Thoracic aorta (tissue), 2 donors: Measurements from ENCODE around the gene IRF5. TPM values are rescaled to one million over a fixed set of nuclear protein-coding genes. Genes with fewer than 3 reads are reported as not detected.
A peak's percentile ranks its signal among the peaks of the same experiment; 100 is the strongest.

Experiments used
- ATAC-seq: fragments of 150-250 bp; one replicate; pipeline ENCODE4 v1.8.0; 2017; ENCODE audit warnings: low read depth; ENCODE audit not compliant: insufficient number of reproducible peaks, low FRiP score
- DNase-seq: peaks from one replicate; pipeline ENCODE4 v3.0.0-alpha.2; 2020; ENCODE audit warnings: low spot score
- H3K27ac ChIP-seq, 2 donors: fragments of 200-600 bp; sonication (generic); 1 replicate in 1 of 2; 2 replicates in 1 of 2; pipeline ENCODE4 v1.5.1; 2016; ENCODE audit warnings: mild to moderate bottlenecking in 2 of 2, moderate library complexity in 2 of 2
- H3K27me3 ChIP-seq: fragments of 200-600 bp; sonication (generic); replicated peaks from 2 replicates; pipeline ENCODE4 v1.6.0; 2016; ENCODE audit warnings: mild to moderate bottlenecking; ENCODE audit not compliant: insufficient read depth
- H3K36me3 ChIP-seq: fragments of 200-600 bp; sonication (generic); one replicate; pipeline ENCODE4 v1.5.1; 2016
- H3K4me1 ChIP-seq, 2 donors: fragments of 200-600 bp; sonication (generic); 1 replicate in 1 of 2; 2 replicates in 1 of 2; pipeline versions ENCODE4 v1.5.1 to v1.6.0; 2016; ENCODE audit warnings: low read depth in 2 of 2, mild to moderate bottlenecking in 1 of 2; ENCODE audit not compliant: control insufficient read depth in 1 of 2
- H3K4me3 ChIP-seq: fragments of 200-600 bp; sonication (generic); 2 replicates; pipeline ENCODE4 v1.5.1; 2016; ENCODE audit warnings: mild to moderate bottlenecking
- H3K9me3 ChIP-seq: fragments of 200-600 bp; sonication (generic); 2 replicates; pipeline ENCODE4 v1.5.1; 2016
- CTCF ChIP-seq: fragments of 200-600 bp; sonication (generic); IDR thresholded peaks from one replicate; pipeline ENCODE4 v1.5.1; 2019; ENCODE audit warnings: antibody characterized with exemption
- total RNA-seq, 2 donors: library from RNA; depleted of rRNA; stranded (reverse); fragments of >200 nt; gene quantifications; one replicate each; pipeline versions ENCODE4 v1.1.0 to v1.2.3, GENCODE V29; 2016

IRF5 gene
- total RNA-seq, 2 donors from 2014 or later = 11.9 to 25.0 TPM

- DNase-seq (no peak), ATAC-seq (no peak)
- no peak overlapping the region for H3K27ac ChIP-seq
- no peaks in the 10 kb centered on the region for H3K36me3 ChIP-seq
- H3K4me1 ChIP-seq = peaks cover 0 to 13% of the 10 kb centered on the region in 2 donors
- TF ChIP-seq CTCF = no peak
- no peaks in the 10 kb centered on the region for H3K9me3 ChIP-seq
- H3K4me3 ChIP-seq = no peak overlapping the region
- no peaks in the 10 kb centered on the region for H3K27me3 ChIP-seq
Observed at GRCh38 chr7:128906766-128907559, 30.8 kb upstream of the IRF5 start.

GRCh38 chr7:128908750-128909624 is 28.7 kb upstream of the IRF5 start:
- Histone ChIP-seq H3K36me3 (no peaks in the 10 kb centered on the region), H3K27ac (no peak overlapping the region), H3K4me3 (peak overlapping the region; percentile 63), H3K9me3 (no peaks in the 10 kb centered on the region), H3K27me3 (no peaks in the 10 kb centered on the region), H3K4me1 (peaks cover 0 to 13% of the 10 kb centered on the region in 2 donors)
- no peak for DNase-seq
- no peak for TF ChIP-seq CTCF
- no peak for ATAC-seq

GRCh38 chr7:128909625-128910568 is 27.8 kb upstream of the IRF5 start:
- H3K9me3 ChIP-seq = no peaks in the 10 kb centered on the region
- no peak for ATAC-seq
- H3K4me1 ChIP-seq = peaks cover 0 to 13% of the 10 kb centered on the region in 2 donors
- H3K27ac ChIP-seq = no peak overlapping the region
- no peaks in the 10 kb centered on the region for H3K36me3 ChIP-seq
- DNase-seq = no peak
- H3K27me3 ChIP-seq = no peaks in the 10 kb centered on the region
- H3K4me3 ChIP-seq = peak overlapping the region; percentile 63
- no peak for TF ChIP-seq CTCF

- ATAC-seq = no peak
- H3K36me3 ChIP-seq = no peaks in the 10 kb centered on the region
- no peak for DNase-seq
- H3K4me1 ChIP-seq = peaks cover 4 to 18% of the 10 kb centered on the region in 2 donors
- no peak for TF ChIP-seq CTCF
- H3K27ac ChIP-seq = no peak within 1 kb of the TSS
- H3K4me3 ChIP-seq = peak within 1 kb of the TSS; percentile 63
- no peaks in the 10 kb centered on the region for H3K27me3 ChIP-seq
- no peaks in the 10 kb centered on the region for H3K9me3 ChIP-seq
Observed at GRCh38 chr7:128910569-128910945, 27.2 kb upstream of the IRF5 start, which contains the start of gene KCP. TSS of gene KCP (minus strand) at chr7:128910709. CDS start at chr7:128910676, 33 bp downstream.
